Measurements from ENCODE around the gene MYH14. TPM values are rescaled to one million over a fixed set of nuclear protein-coding genes. Genes with fewer than 3 reads are reported as not detected.

MYH14 gene
- total and polyA plus RNA-seq, 2 of the 13 experiments (the other 11 are each of a cell fraction or from before 2014, with no cell fraction given), result 5.5 to 5.8 TPM

GRCh38 chr19:50320596-50320995, 117.2 kb downstream of the MYH14 start:
- Histone ChIP-seq H2AFZ (ENCODE audit: low read length) (no peak overlapping the region), H3K9me3 (ENCODE audit: low read length) (no peaks in the 10 kb centered on the region), H3K9ac (ENCODE audit: insufficient read depth, low read depth, low read length) (no peak overlapping the region), H3K79me2 (ENCODE audit: insufficient read depth, low read length) (no peaks in the 10 kb centered on the region), H4K20me1 (ENCODE audit: insufficient read depth, low read length) (no peaks in the 10 kb centered on the region), H3K4me3 (replicated peaks in 1 of 3; ENCODE audit: insufficient read depth in 1 of 3, low read depth in 2 of 3, low read length in 3 of 3) (no peak overlapping the region), H3K27me3 (ENCODE audit: control insufficient read depth in 1 of 2, insufficient read depth in 2 of 2, low read length in 2 of 2) (no peaks in the 10 kb centered on the region), H3K27ac (ENCODE audit: extremely low read length, insufficient read depth, low read length) (no peak overlapping the region), H3K4me1 (ENCODE audit: insufficient read depth, low read length) (peaks cover 12% of the 10 kb centered on the region), H3K4me2 (ENCODE audit: low read depth, low read length) (no peak overlapping the region), H3K36me3 (replicated peaks in 1 of 2; ENCODE audit: control insufficient read depth in 1 of 2, insufficient read depth in 2 of 2, low read length in 2 of 2) (peaks cover 0 to 3% of the 10 kb centered on the region in 2 experiments; a peak in 3 of 5 replicates)
- in situ Hi-C loops (cut with HindIII; ENCODE audit: extremely low pct_ligation_motif_present, low pct_unique_long_range_greater_than_20kb), result no loop called here
- 97% methylated on average over 19 of the region's 20 CpGs for WGBS (ENCODE audit: low lambda C conversion rate)
- FAIRE-seq (no peak), DNase-seq (ENCODE audit: low spot score) (no peak), ATAC-seq (no peak)
- ChIA-PET CTCF (ENCODE audit: low intra/inter-chr PET ratio, low total read pairs) (no interaction called here), POLR2A (no interaction called here)
- intact Hi-C loops (cut with micrococcal nuclease; ENCODE audit: unreplicated experiment), result no loop called here
- TF ChIP-seq MAZ (IDR thresholded peaks at IDR 0.05; ENCODE audit: borderline replicate concordance, low read depth, low read length) (no peak), MAZ (CRISPR knock-in tag; IDR thresholded peaks at IDR 0.05; ENCODE audit: low read depth) (no peak), BCL6 (CRISPR knock-in tag; IDR thresholded peaks at IDR 0.05) (no peak), HNF1A (IDR thresholded peaks at IDR 0.05; ENCODE audit: low read depth) (no peak), HNF1A (CRISPR knock-in tag; IDR thresholded peaks at IDR 0.05; ENCODE audit: borderline replicate concordance) (no peak), ZNF768 (CRISPR knock-in tag; IDR thresholded peaks at IDR 0.05) (no peak), CHD2 (IDR thresholded peaks at IDR 0.05; ENCODE audit: low read depth, low read length) (no peak), SIN3A (IDR thresholded peaks at IDR 0.05; ENCODE audit: borderline replicate concordance, low read depth, low read length) (no peak), MATR3 (CRISPR knock-in tag; IDR thresholded peaks at IDR 0.05) (no peak), EEA1 (CRISPR knock-in tag; IDR thresholded peaks at IDR 0.05; ENCODE audit: borderline replicate concordance) (no peak), FOXP1 (IDR thresholded peaks at IDR 0.05) (no peak), FOXP1 (CRISPR knock-in tag; IDR thresholded peaks at IDR 0.05) (no peak), ZNF75D (CRISPR knock-in tag; IDR thresholded peaks at IDR 0.05; ENCODE audit: borderline replicate concordance) (no peak)
- BruUV-seq (replicated peaks), result no TSS peak
